ENCODE results near the gene UBAP2.
"Not testable (repeated sequence)": the region's sequence is repeated elsewhere in the genome, so short reads cannot be mapped to it uniquely, and the experiment has no call there.

The UBAP2 gene

GRCh38 chr9:33962468-33962867 lies 86.2 kb downstream of the UBAP2 start:
- DNase-seq, result not testable (repeated sequence)

- no peak for DNase-seq
These were observed 89.0 kb downstream of the UBAP2 start for GRCh38 chr9:33959725-33960124.

- DNase-seq, result no peak
These were observed 92.1 kb downstream of the UBAP2 start for GRCh38 chr9:33956544-33956943.

- DNase-seq, result no peak
These were observed 96.6 kb downstream of the UBAP2 start for GRCh38 chr9:33952066-33952465.

GRCh38 chr9:33950371-33950770 lies 98.3 kb downstream of the UBAP2 start:
- no peak for DNase-seq

GRCh38 chr9:33946779-33947535 lies 101.7 kb downstream of the UBAP2 start:
- no peak for DNase-seq

GRCh38 chr9:33943389-33943788 lies 105.3 kb downstream of the UBAP2 start:
- no peak for DNase-seq

GRCh38 chr9:33942471-33943083 lies 106.1 kb downstream of the UBAP2 start:
- no peak for DNase-seq

GRCh38 chr9:33939924-33940874 lies 108.5 kb downstream of the UBAP2 start:
- no peak for DNase-seq

- no peak for DNase-seq
These were observed 114.4 kb downstream of the UBAP2 start for GRCh38 chr9:33934188-33934878.

GRCh38 chr9:33932078-33932807 lies 116.4 kb downstream of the UBAP2 start:
- DNase-seq, result no peak

- DNase-seq, result no peak
These were observed 117.4 kb downstream of the UBAP2 start for GRCh38 chr9:33931326-33931725.

- no peak for DNase-seq
These were observed 121.0 kb downstream of the UBAP2 start for GRCh38 chr9:33927694-33928093.

- no peak for DNase-seq
These were observed 121.8 kb downstream of the UBAP2 start for GRCh38 chr9:33926746-33927485.

- peak in 1 of 2 experiments; percentile 6 for DNase-seq
These were observed 123.5 kb downstream of the UBAP2 start for GRCh38 chr9:33924978-33925797.

- DNase-seq, result no peak
These were observed 124.5 kb downstream of the UBAP2 start for GRCh38 chr9:33923998-33924701.

- no peak for DNase-seq
These were observed 125.6 kb downstream of the UBAP2 start for GRCh38 chr9:33923079-33923478.

GRCh38 chr9:33921967-33922895 lies 126.5 kb downstream of the UBAP2 start:
- DNase-seq, result no peak

Data from stimulated activated CD4-positive, alpha-beta T cell treated with anti-CD3 and anti-CD28 coated beads, Interleukin-4, amount 100 ng/mL, for 4 hours (primary cell).